SIG-M5 treated with dmso at 0.1 percent for 504 hours (cell line): Measurements from ENCODE around the gene CACNA1H.

ENCODE experiments used
- DNase-seq: peaks from one replicate; lab custom pipeline; 2025; ENCODE audit not compliant: unreplicated experiment; lab: John Stamatoyannopoulos, UW

The CACNA1H gene

DNA sequence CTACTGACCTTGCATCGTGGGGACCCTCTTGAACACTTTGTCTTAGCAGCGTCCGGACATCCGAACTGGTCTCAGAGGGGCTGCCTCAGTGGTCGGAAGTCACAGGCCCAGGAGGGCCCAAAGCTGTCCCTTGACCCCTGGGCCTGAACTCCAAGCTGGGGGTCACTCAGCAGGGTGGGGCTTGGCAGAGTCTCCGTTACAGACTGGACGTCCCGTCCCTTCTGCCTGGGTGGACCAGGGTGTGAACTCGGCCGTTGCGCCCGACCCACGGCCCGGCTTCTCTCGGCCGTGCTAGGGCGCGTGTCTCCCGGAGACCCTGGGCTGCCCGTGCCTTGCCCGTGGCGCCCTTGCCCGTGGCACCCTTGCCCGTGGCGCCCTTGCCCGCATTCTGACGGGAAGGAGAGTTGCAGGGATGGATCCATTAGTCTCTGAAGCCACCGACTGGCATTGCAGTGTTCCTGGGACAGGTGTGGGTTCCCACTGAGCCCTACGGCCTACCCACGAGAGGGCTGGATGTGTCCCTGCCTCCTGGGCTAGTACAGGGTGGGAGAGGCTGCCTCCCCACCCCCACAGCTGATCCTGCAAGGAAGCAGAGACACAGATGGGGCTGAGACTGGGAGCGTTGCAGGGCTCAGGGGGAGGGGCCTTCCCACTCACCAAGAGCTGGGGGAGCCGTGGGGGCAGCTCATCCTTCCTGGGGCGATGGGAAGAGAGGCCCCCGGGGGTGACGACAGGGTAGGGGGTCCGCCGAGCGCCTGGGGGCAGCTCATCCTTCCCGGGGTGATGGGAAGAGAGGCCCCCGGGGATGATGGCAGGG lies 4.9 kb downstream of the CACNA1H start:
- no peak for DNase-seq

DNA sequence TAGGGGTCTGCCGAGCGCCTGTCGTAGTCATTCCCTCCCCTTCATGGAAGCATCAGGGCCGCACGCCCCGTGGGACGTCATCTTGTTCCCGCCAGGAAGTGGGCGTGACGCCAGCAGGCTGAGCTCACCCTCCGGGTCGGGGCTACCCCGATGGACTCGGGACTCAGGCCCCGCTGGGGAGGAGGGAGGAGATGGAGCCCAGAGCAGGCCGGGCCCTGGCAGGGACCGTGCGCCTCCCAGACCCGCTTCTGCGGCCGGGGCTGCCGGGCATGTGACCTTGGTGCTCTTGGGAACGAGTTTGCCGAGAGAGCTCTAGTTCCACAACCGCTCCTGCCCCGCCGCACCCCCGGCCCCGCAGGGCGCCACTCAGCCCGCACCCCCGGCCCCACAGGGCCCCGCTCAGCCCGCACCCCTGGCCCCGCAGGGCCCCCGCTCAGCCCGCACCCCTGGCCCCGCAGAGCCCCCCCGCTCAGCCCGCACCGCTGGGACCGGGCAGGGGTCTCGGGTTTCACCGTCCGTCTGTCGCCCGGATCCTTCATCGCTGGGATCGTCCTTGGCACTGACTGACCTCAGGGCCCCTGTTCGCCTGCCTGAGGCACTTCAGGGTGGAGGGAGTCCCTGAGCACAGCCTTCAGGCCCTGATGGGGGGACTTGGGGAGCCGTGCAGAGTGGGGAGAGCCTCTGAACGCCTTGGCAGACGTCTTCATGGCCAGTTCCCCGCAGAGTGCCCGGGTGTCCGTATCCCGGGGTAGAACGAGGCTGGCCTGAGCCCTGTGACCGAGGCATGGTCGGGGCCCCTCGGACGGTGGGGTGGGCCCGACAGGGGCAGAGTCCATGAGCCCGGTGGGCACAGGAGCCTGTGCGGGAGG lies 5.8 kb downstream of the CACNA1H start:
- DNase-seq: no peak

DNA sequence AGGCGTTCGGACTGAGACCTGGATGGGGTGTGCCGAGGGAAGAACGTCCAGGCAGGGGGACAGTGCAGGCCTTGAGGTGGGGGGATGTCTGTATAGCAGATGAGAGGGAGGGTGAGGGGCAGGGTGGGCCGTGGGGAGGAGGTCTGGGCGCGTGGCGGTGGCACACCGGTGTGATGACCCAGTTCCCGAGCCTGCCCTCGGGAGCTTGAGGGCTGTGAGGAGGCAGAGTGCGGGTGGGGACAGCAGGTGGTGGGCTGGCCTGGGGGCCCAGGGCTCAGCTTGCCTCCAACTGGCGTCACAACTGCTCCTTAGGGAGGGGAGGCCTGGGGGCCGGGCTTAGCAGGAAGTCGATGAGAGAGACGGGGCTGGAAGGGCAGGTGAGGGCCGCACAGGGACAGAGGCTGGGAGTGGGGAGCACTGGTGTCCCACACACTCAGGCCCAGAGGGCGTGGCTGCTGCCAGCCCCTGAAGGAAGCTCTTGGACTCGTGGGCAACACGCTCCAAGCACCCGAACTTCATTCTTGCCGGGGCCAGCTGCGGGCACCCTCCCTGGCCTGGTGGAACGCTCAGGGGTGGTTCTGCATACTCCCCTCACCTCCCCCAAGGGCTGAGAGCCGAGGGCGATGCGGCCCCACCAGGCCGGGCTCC lies 6.5 kb downstream of the CACNA1H start:
- DNase-seq: no peak

DNA sequence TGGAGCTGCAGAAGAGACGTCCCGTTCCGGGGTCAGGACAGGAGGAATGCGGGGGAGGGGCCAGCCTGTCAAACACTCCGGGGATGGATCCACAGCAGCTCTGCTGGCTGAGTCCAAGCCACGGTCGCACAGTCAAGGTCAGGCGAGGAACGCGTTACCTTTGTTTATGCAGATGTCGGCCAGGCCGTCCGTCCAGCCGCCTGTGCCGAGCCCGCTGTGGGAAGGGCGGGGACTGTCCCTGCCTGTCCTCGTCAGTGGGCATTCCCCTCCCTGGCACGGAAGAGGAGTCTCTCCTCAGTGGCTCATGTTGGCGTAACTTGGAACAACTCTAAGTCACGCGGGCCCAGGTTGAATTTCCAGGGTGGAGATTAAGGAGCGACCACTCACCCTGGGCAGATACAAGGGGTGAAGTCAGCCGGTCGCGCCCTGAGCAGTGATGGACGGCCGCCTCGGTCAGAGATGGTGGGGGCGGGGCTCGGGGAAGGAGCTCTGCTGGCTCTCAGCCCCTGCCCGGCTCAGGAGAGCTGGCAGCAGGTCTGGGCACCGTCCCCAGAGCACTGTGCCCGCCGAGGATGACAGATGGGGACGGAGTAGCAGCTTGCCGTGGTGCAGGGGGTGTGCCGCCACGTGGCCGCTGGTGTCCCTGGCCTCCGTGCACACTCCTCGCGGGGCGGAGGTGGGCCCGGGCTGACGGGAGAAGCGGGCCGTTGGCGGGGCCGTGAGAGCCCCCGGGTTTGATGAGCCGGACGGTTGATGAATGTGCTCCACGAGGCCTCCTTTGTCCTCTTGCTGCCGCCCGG lies 7.3 kb downstream of the CACNA1H start:
- no peak for DNase-seq

DNA sequence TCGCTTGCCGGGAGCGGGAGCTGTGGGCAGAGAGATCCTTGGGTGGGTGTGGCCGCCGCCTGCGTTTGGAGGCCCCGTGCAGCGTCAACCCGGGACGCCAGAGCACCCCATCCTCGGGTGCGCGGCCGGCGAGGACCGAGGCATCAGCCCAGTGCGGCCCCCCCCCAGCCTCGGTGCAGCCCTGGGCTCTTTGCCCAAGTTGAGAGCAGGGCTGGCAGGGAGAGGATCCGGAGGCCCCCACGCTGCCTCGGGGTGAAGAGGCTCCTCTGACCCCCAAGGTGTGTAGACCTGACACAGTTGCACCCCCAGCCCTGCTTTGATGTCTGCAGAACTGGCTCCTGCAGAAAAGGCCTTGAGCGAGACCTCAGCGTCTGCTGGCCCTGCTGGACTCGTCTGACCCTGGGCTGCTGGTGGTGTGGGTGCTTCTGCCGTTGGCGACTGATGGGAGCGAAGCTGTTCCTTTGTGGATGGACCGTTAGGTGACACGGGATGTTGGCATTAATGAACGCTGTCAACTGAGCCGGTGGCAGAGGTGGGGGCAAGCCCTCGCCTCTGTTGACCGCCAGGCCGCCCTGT lies 8.0 kb downstream of the CACNA1H start:
- no peak for DNase-seq

DNA sequence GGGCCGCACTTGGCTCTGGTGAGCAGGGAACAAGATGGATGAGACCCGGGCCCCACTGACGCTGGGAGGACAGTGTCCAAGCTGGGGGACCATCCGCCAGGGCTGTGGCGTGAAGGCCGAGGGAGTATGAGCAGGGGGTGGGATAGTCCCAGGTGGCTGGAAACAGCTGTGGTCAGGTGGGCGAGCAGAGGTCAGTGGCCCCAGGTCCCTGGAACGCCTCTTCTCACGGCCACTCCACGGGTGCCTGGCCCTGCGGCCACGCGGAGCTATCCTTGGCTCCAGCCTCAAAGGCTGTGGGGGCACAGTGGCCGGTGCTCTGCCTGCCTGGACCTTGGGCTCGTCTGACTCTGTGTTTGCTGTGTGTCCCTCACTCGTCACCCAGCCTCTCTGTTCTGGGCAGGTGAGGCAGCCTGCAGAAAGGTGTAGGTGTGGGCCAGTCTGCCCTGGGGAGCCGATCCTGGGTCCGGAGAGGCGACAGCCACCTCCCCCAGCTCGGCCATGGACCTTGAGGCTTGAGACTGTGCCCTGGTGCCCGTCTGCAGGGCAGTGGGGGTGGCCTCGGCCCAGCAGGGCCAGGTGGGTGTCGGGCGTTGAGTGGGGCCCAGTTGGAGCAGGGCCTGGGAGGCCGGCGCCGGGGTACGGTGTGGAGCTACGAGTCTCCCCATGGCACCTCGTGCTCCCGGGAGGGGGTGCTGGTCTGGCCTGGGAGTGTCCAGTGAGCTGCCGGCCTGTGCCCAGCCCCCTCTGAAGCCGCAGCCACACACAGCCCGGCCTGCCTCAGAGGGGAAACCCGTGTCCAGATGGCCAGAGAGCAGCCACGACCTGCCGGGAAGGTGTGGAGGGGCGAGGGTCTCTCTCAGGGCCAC lies 10.0 kb downstream of the CACNA1H start:
- DNase-seq: no peak

DNA sequence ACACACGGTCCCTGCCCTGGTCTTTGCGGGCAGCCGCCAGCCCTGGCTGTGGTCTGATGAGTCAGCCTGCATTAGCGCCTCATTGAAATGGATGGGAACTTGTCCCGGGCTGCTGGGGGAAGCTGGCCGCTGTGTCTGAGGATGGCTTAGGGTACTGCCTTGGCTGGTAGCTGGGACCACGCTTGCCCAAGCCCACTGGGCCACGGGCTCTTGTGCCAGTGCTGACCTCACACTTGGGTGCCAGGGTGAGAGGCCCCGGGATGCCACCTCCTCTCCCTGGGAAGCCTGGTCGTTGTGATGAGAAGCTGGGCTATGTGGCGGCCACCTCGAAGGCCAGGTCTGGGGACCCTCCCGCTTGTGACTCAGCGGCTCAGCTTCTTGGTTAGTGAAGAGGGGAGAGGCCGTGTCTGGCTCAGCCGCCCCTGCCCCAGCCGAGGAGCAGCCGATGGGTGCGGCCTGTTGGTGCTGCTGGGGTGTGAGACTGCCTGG lies 10.7 kb downstream of the CACNA1H start:
- DNase-seq: no peak

DNA sequence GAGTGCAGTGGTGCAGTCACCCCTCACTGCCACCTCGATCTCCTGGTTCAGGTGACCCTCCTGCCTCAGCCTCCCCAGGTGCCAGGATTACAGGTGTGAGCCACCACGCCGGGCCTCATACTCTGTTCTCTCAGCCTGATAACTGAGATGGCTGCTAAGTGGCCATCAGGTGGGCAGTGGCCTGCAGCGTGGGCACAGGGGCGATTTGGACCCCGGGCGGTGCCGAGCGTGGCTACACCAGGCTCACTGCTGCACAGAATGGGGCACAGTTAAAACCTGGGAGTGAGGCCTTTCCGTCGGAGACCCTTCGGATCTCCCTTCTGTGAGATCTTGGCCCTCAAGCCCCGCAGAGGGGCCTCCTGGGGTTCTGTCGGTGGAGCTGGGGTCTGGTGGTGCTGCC lies 11.5 kb downstream of the CACNA1H start:
- DNase-seq: no peak

DNA sequence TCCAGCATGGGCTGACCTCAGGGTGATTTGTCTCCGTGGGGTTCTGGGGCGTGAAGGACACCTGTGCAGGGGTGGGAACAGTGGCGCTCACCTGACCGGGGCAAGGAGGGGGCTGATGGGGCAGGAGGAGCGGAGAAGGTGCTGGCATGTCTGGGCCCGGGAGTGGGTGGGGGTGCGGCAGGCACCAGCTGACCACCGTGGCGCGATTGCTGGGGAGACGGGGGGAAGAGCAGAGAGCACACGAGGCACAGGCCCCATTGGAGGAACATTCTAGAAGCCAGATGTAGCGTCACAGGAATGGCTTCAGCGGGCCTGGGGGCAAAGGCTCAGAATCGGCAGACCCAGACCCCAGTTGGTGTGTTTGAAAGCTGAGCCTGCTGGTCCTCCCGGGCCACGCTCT lies 12.1 kb downstream of the CACNA1H start:
- DNase-seq: no peak

DNA sequence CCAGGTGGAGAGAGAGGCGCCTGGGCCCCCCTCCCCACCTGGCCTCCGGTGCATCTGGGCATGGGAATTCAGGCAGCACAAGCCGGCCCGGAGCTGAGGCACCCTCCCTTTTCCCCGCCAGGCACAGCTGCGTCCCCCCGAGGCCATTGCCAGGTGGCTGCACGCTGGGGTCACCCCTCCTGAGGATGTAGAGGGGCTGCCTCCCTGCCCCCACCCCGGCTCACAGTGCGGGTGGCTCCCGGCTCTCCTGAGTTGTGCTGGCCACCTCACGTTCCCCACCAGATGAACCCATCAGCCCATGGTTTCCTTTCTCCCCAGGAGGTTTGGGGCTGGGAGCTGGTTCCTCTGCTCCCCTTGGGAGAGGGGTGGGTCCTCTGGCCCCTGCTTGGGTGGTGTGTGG lies 12.6 kb downstream of the CACNA1H start:
- DNase-seq: no peak

DNA sequence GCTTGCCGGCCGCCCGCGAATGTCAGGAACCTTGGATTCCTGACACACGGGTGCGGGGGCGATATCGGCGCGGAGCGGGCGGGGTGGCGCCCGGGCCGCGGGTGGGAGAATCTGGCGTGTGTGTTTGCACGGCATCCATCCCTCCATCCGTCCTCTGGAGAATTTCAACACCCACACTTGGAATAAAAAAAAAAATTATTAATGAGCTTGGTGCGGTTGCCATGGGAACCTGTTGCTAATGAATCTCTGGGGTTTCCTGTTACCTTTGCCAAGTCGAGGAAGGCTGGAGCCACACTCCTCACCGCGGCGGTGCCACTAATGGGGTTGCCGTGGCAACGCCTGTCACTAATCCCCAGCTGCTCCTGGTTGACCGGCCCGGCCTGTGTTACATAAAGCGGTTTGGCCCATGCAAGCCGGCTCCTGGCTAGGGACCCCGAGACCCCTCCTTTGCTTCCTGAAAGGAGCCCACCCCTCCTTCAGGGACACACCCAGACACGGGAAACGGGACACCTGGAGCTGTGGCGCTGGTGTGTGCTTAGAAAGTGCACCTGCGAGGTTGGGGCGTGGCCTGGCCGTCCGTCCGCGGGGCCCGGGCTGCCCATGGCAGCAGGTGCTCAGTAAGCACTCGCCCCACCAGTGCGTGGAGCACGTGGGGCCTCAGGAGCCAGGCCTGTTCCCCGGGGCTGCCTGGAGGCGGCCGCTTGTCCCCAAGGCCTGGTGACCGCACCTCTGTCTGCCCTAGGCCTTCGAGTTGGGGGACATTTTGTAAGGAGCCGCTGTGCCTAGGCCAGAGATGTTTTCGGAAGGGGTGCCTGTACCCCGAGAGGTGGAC lies 14.6 kb downstream of the CACNA1H start:
- no peak for DNase-seq

DNA sequence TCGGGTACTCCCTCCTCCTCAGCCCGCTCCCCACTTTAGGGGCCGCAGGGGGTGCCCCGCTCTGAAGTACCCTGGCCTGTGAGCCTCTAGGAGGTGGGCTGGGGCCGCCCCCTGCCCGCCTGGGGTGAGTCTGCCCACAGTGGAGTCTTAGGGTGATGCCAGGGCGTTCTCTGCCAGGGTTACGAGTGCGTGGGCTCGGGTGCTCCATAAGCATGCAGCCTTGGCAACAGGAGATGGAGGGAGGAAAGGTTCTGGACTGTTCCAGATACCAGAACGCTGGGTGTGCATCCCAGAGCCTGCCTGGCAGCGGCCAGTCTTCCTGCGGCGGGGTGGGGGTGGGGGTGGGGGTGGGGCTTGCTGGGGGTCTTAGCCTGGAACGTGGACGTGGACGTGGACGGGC lies 15.9 kb downstream of the CACNA1H start:
- no peak for DNase-seq

DNA sequence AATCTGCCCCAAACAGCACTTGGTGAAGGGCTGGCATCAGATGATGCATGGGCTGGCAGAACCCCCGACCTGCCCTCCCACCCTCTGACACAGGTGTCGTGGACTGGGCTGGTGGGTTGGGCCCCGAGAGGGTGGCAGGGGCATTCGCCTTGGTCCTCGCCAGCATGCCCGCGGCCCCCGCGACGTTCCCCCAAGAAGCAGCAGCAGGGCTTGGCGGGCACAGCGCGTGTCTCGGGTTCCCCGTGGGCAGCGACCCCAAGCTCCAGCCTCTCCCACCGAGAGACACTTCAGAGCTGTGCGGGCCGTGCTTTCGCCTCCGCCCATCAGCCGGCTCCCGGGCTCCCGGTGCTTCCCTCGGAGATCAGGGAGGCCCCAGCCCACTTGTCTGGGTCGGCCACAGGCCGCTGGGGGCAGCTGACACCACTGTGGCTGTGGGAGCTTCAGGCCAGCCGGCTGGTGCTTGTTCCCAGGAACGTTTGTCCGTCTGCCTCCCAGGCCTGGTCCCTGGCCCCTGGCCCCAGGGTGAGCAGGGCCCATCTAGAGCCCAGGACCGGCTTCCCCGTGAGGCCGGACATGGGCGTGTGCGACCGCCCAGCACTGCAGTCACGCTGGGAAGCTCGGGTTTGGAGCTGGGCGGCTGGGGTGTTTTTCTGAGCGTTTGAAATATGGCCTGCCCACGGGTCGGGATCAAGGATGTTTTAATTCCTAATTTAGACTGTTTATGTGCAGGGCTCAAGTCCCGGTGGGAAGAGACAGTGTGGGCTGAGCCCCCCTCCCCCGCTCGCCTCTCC lies 16.6 kb downstream of the CACNA1H start:
- no peak for DNase-seq

DNA sequence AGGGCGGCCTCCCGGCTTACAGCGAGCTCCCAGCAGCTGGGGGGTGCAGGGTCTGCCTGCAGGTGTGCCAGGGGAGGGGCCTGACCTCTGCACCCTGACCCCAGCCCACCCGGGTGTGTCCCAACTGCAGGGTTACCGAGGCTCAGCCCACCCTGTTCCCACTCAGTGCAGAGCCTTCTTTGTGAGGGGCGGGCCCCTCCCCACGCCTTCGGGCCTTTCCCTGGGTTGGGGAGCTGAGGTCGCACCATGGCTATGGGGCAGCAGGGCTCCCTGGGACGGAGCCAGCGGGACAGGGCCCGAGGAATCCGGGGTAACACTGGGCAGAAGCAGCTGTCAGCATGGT lies 17.1 kb downstream of the CACNA1H start:
- no peak for DNase-seq

DNA sequence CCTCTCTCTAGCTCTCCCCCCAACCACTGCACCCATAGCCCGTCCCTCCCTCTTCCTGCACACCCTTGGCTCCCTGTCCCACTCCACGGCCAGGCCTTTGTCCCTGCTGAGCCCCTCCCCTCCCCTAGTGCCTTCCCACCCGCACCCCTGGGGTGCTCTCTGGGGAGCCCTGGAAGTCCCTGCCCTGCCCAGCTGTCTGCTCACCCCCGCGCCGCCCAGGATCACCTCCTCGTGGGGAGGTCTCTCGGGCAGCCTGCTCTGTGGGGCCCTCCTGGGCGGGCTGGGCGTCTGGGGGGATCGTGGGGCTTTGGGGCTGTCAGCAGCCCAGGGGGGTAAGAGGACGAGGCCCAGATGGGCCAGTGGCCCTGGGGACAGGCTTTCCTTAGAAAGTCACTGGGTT lies 18.1 kb downstream of the CACNA1H start:
- no peak for DNase-seq

DNA sequence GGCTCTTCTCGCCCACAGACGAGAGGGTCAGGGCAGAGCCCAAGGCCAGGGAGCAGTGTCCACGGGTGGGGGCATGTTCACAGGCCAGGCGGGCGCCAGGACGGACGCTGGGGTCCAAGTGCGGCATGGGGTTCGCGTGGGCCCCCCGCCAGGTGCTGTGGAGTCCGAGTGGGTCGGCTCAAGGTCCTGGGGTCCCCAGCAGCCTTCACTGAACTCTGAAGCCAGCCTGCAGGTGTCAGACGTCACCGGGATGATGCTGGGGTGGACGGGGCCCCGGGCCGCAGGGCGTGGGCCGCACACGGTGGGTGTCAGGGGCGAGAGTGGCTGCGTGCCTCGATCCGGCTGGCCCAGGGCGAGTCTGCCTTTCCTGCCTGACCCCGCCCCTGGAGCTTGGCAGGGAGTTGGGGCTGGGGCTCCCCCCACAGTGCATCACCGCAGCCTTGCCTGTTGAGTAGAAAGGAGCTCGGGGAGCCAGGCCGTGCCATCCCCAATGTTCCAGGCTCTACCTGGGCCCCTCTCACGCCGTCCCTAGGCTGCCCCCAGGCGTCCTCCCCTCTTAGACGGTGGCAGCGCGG lies 19.0 kb downstream of the CACNA1H start:
- no peak for DNase-seq

DNA sequence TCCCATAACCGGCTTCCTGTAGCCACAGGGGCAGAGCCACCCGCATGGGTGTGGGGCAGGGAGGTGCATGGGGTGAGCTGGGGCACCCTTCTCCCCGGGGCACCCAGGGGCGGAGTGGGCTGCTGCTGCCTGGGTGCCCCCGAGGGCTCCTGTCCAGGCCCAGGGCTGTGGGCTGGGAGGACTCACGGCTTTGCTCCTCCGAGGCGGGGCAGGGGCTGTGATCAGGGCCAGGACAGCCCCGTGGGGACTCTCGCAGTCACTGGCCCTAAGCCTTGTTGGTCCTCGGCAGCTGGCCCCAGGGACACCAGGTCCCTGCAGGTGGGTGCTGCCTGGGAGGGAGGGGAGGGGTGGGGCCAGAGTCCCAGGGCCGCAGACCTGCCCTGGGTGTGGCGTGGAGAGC lies 19.7 kb downstream of the CACNA1H start:
- no peak for DNase-seq
